GM18526 (cell line): ENCODE results near the gene TCF21.

ENCODE experiments used
- POLR2A ChIP-seq: IDR thresholded peaks from 3 replicates; pipeline ENCODE4 v1.6.1; 2011; ENCODE audit not compliant: insufficient read length; ENCODE audit errors: extremely low read depth

The TCF21 gene

DNA sequence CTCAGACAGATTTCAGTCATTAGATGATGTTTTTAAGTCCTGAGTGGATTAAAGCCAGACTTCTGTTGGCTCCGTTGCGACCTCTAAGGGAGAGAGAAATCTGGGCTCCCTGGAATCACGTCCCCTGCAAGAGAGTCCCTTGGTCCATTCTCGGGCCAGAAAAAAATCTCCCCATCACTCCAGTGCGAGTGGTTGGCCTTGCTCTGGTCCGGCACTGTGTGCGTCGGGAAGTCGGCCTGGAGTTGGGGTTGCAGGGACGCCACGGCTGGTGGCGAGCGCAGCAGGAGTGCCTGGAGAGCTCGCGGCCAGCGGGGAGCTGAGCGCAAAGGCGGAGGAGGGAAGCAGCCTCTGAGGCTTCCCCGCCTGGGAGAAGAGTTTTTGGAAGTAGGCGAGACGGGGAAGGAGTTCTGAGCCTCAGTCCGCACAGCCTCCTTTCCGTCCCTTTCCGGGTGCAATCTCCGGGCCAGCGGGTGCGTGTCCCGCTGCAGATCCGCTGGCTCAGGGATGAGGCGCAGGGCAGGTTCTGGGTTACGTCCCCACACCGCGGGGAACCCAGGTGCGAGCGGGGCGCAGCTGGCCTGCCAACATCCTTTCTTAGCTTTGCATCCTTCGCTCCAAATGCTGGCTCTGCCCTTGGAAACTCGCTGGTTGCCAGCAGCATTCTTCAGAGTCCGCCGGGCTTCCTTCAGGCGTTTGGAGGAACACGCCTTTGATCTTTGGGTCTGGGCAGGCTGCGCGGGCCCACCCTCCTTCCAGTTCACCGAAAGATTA, 6.8 kb downstream of the TCF21 start:
- TF ChIP-seq POLR2A: no peak

DNA sequence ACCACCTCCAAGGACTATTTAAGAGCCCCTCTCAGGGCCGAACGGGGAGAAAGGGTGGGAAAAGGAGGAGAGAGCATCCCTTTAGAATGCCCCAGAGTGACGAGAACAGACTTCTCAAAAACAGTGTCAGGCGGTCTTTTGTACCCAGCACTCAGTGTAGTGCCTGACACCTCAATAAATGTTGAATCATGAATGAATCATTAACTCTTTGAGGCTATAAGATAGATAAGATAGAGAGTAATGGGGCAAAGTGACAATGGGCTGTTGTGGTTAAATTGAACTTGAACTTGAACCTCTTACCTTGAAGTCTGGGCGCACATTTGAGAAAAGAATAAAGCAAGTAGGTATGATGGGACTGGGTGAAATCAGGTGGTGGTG, 7.4 kb downstream of the TCF21 start:
- TF ChIP-seq POLR2A: no peak

DNA sequence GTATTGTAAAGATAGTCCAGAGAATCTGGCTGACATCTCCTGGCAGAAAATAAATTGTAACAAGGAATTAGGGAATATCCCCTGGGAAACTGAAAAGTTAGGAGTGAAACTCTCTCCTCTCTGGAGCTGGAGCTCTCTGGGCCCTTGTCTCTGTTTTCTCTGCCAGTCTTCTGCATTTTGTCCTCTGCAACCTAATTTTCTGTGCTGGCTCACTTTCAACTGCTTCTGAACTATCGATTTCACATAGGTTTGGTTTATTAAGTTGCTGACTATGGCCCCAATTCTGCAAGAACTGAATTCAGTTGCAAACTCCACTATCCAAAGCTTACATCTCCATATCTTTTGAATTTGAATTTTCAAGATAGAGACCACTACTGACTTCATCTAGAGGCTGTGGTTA, 9.3 kb downstream of the TCF21 start:
- TF ChIP-seq POLR2A: no peak

- TF ChIP-seq POLR2A: no peak
These were observed 10.6 kb downstream of the TCF21 start for GRCh38 chr6:133899556-133899955.

- no peak for TF ChIP-seq POLR2A
These were observed 14.9 kb downstream of the TCF21 start for GRCh38 chr6:133903855-133904254.

GRCh38 chr6:133906050-133906449, 17.1 kb downstream of the TCF21 start:
- no peak for TF ChIP-seq POLR2A

DNA sequence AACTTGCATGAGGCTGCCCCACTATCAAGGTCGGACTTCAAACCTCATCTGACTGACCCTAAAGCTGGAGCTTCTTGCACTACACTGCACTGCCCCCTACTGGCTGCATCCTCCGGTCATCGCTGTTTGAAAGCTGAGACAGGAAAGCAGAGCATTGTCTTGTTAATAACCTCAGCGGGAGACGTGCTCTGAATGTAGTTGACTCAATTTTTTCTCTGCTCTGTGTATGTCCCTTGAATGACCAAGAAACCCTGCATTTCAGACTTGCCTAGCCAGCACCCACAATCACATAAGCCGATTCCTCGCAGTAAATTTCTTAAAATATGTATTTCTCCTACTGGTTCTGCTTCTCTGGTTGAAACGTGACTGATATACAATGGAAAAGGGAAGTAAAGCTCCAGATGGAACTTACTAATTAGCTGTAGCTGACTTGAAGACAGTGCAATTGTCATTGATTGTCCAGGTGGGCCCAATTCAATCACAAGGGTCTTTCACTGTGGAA, 27.8 kb downstream of the TCF21 start:
- TF ChIP-seq POLR2A: no peak

DNA sequence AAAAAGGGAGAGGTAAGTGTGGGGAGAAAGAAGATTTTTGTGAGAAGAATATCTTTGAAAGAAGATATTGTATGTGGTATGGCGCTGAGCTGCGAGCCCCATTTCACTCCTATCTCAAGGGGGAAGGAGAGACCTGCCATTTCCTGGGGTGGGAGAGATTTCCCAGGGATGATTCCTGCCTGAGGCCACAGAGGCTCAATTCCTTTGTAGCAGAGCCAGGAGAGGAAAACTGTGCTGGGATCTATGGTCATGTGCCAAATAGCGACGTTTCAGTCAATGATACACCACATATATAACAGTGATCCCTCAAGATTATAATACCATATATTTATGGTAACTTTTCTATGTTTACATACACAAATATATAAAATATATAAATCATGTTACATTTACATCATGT, 28.9 kb downstream of the TCF21 start:
- no peak for TF ChIP-seq POLR2A

DNA sequence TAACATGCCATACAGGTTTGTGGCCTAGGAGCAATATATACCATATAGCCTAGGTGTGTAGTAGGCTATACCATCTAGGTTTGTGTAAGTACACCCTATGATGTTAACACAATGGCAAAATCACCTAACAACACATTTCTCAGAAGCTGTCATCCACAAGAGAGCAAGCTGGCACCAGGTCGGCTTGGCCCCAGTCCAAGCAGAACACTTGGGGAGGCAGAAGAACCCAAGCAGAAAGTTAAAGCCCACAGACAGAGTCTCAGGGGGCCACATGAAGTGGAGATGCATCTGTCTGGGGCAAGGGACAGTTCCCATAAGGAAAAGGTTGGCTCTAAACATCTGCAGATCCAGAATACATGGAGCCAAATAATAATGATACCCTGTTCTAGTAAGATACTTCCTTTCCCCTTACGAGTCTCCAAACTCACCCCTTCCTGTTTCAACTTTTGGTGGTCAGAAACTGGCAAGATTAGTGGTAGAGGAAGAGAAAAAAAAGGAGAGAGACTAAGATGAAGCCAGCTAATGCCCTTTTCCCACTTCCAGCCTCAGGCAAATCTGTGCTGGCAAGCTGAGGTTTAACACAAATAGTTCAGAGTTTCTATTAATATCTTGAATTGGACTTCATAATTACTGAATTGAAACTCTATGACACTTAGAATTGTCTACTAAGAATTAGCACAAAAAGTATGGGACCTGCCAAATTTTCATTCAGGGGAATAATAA, 29.5 kb downstream of the TCF21 start:
- no peak for TF ChIP-seq POLR2A

DNA sequence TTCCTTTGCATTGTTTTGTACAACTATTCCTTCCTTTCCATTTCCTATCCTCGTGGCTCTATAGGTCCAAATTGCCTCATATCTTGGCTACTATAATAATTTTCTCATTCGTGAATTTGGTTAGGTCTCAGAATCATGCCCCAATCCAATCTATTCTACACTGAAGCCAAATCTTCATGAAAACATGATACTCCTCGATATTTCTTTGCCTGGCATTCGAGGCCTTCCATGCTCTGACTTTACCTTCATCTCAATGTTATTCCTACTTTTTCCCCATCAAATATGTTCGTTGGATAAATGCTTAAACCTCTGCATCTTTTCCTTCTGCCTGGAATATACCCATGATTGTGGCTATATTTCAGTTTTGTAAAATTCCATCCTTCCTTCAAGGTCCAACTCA, 30.4 kb downstream of the TCF21 start:
- TF ChIP-seq POLR2A: no peak

- no peak for TF ChIP-seq POLR2A
These were observed 32.4 kb downstream of the TCF21 start for GRCh38 chr6:133921249-133921859.

DNA sequence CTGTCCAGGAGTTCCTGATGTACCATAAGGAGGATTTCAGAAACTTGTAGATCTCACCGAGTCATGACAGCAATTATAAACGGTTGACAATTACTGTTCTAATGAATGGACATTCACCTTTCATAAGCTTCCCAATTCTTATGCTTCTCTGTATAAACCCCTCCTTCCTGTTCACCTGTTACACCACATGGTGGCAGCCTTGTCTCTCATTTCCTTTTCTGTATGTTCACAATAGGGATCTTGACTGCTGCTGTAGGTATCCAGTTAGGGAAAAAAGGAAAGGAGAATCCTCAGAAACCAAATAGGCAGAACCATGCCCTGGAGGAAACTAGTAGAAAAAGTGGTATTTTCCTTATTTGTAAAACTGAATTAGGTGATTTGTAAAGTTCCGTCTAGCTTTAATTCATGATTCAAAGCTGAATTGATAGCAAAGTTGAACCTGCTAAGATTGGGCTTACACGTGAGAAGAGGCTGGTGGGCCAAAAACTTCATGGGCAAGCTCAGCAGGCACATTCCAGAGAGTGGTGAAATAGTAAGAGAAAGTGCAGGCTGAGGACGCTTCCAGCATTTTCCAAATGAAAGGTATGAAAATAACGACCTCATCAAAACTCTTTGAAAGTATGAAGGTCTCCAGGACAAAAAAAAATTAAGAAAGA, 35.2 kb downstream of the TCF21 start:
- TF ChIP-seq POLR2A: no peak

DNA sequence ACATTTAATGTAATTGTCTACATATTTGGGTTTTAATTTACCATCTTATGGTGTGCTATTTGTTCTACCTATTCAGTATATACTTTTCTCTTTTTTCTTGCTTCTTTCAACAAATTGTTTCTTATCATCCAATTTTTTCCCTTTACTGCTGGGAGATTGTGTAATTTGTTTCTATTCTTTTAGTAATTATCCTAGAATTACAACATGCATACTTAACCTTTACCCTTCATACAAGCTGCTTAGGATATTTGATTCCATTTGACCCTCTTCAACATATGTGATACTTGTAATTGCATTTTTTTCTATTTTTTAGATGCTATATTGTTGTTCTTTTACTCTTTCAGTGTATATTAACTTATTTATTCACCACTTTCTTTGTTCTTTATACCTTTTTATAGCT, 49.0 kb downstream of the TCF21 start:
- TF ChIP-seq POLR2A: no peak

DNA sequence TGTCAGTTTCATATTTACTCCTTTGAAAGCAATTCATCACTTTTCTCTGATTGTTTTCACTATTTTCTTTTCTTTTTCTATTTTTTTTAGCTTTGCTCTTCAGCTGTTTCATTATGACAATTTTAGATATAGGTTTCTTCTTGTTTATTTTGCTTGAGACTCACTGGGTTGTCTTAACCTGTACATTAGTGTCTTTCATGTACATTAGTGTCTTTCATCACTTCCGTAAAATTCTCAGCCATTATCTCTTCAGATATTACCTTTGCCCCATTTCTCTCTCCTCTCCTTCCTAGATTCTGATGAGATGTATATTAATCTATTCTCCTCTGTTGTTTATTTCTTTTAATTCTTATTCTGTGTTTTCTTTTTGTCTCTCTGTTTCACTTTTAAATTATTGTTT, 49.6 kb downstream of the TCF21 start:
- no peak for TF ChIP-seq POLR2A

GRCh38 chr6:133939778-133940667, 51.1 kb downstream of the TCF21 start:
- no peak for TF ChIP-seq POLR2A
